HG02763 (cell line): ENCODE data around the gene INO80D.

Experiments
- ATAC-seq: cut with Tn5 transposase; IDR thresholded peaks from one replicate; pipeline ENCODE4 v1.9.1; 2021; ENCODE audit warnings: mild to moderate bottlenecking, moderate library complexity; ENCODE audit not compliant: unreplicated experiment

Gene INO80D

GRCh38 chr2:205946226-205946625, 139.7 kb downstream of the INO80D start:
- no peak for ATAC-seq
